NCI-H1436 (cell line): ENCODE measurements around the gene ASIC1.
A peak's percentile ranks its signal among the peaks of the same experiment; 100 is the strongest.

Source experiments
- DNase-seq: peaks from one replicate; lab custom pipeline; 2025; lab: John Stamatoyannopoulos, UW

The ASIC1 gene

DNA sequence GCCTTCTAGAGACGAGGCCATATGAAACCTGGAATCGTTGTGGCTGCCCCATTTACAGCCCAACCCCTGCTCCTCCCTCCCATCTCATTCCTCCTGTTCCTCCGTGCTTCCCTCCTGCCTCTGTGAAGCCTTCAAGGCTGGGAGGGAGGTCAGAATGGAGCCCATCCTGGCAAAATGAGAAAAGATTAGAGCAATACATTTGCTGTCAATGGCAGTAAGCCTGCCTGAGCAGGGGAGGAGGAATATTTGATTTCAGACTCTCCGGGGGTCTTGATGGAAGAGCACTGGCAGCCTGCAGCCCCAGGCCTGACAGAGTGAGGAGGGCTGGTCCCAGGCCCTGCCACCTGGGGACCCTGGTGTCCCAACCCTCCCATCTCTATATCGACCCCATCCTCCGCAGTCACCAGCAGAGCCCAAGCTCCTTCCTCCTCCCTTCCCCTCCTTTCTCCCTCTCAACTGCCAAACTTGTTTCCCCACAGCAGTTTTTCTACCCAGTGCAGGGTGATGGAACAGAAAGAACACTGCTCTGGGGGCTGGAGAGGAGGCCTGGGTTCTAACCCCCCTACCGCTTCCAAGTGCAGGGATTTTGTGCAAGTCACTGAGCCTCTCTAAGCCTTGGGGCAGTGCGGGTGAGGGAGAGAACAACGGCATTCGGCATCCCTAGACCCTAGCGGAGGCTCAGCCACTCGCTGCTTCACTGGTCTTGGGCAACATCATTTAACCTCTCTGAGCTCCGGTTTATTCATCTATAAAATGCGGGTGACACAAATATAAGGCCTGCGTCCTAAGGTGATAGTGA lies 16.1 kb upstream of the ASIC1 start:
- DNase-seq: no peak

DNA sequence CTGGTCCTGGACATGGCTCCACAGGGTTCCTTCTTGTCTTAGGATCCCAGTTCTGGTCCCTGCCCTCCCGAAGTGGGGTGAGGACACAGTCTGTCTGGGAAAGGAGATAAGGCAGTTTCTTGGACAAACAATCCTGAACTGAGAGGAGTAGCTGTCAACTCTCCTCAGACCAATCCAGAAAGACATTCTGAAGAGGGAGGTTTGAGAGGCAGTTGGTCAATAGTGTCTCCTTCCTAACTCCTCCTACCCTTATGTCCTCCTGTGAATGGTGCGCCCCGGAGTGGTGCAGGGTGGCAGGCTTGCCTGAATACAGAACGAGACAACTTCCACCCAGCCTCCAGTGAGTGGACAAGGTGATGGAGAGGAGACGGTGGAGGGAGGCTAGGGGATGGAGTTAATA lies 15.4 kb upstream of the ASIC1 start:
- DNase-seq: no peak

DNA sequence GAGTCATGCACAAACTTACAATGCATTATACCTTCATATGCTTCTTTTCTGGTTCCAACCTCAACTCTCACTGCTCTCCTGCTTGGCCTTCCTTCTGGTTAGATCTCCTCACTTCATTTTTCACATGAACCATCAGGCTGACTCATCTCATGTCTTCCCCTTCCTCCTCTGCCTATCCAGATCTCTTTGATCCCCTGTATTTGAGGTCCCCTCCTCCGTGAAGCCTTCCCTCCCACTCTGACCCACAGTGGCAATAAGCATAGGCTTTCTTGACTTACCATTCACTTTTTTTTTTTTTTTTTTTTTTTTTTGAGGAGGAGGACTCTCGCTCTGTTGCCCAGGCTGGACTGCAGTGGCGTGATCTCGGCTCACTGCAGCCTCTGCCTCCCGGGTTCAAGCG lies 14.7 kb upstream of the ASIC1 start:
- no peak for DNase-seq

DNA sequence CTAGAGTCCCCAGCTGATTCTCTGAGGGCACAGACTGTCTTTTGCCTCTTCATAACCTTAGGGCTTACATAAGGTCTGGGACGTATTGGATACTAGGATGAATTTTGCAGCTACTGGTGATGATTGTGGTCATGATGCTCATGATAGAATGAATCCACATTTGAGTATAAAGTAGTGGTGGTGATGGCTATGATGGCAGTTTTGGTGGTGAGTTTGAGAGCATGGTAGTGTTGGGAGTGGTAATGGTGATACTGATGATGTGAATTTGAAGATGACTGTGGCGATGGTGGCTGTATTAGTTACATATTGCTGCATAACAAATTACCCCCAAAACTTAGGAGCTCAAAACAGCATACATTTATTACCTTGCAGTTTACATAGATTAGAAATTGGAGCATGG lies 14.1 kb upstream of the ASIC1 start:
- DNase-seq: no peak

DNA sequence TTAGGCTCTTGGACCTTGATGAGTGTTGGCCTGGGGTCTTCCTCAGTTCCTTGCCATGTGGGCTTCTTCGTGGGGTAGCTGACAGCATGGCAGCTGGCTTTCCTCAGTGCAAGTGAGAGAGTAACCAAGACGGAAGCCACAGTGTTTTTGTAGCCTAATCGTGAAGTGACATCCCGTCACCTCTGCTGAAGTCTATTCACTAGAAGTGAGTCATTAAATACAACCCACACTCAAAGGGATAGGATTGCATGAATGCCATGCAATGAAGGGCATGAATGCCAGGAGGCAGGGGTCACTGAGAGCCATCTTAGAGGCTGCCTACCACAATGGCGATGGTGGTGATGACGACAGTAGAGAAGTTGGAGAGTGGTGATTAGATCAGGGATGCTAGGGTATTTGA lies 13.5 kb upstream of the ASIC1 start:
- no peak for DNase-seq

DNA sequence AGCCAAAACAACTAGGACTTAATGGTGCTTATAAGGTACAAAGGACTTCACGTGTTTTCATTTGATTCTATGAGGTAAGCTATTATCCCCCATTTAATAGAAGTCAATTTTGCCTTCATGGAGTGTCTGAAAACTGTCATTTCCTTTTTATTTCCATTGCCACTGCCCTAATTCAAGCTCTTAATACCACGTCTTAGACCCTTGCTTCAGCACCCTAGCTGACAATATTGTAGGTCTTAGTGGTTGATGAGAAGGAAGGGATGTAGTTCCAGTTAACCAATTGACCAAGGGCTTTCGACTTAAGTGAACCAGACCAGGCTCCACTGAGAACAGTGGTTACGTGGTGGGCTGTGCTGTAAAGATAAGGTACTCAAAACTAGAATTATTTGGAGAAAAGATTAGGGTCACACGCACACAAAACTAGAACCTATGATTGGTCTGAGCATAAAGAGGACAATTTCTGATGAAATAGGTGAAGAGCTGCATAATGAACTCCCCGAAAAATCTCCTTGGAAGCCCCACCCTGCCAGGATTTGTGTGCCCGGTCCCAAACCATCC lies 9.6 kb upstream of the ASIC1 start:
- no peak for DNase-seq

DNA sequence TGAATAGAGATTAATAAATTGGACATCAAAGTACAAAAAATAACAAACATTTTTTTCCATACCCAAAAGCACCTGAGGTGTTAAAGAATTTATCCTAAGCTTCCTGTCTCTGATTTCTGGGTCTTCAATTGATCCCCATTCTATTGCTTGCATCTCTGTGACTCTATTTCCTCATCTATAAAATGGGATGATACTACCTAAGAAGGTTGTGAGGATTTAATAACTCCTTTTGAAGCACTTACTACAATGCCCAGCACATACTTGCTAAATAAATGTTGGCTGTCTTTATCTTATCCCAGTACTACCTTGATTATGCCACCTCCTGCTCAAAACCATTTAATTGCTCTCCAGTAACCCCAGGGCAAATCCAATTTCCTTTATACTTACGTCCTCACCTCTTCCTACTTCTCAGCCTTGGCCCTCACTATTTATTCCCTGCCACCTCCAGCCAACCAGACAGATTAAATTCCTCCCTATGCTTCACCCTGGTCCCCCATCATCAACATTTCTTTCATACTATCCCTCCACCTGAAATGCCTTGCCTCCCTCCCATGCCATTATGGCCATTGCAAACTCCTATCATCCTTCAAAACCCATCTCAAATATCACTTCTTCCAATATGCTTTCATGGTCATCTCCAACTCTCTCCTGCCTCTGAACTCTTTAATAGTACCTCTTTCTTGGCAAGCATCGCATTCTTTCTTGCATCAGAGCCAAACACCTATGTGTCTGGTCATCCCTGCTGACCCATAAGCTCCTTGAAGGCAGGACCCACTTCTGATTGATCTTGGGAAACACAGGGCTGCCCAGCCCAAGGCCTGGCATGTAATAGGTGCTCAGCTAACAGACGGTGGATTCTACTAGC lies 7.9 kb upstream of the ASIC1 start:
- DNase-seq: no peak

DNA sequence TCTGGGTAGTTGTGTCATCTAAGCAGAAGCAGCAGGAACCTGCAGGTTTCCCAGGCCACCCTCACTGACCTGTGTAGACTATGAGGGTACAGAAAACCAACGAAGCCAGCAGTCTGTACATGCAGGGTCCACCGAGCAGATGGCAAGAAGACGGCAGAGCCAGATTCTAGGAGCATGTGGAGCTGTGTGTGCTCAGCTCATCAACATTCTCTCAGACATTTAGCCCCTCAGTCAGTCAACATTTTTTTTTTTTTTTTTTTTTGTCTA lies 7.3 kb upstream of the ASIC1 start:
- no peak for DNase-seq

DNA sequence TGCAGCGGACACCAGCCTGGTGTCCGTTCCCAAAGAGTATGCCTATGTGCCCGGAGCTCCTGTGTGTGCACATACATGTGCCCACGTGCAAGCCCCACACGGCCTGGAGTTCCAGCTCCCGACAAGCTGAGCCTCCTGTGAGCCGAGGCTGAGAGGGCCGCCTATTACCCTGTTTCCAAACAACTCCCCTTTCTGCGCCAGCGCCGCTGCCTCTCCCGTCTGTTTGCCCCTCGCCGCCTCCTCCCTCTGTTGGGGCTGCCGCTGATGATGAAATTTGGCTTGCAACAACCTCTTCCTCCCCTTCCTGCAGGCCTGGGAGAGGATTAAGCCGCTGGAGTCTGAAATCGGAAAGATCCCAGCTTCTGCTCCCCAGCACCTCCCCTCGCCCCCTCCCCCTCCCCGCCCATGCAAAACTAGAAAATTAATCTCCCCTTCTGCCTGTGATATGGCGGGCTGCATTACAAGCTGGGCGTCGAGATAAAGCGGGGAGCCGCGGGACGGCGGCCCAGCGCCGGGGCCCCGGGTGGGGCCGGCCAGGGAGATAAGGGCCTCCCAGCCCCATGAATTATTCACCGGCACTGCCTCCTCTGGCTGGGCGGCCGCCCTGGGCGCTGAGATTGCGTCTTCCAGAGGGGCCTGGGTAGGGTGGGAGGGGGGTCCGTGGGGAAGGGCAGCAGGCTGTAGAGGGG lies 6.8 kb upstream of the ASIC1 start:
- DNase-seq: no peak

DNA sequence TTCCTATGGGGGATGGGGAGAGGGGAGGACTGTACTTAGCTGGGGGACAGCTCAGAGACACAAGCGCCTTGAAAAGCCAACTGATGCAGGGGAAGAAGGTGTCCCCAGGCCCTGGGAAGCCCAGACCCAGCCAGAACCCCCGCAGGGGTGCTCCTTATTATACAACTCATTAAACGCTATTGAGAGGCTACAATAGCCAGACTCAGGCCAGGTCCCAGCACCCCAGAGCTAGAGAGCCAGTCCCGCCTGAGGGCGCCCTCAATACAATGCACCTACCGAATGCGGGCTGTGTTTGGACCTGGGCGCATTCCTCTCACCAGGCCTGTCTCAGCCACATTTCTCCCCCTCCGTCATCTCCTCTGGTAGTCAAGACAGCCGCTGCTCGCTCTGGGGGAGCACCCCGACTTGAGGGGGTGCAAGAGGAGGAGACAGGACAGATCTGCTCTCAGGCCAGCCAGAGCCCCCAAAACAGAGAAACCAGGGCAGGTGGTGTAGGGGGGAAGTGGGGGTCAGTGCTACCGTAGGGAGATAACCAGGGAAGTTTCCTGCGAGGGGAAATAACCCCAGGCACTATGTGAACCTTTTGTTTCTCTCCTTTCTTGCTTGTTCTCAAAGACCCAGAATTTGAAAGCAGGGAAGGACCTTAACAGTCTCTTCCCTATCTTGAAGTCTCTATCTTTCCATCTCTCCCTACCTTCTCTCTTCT lies 6.1 kb upstream of the ASIC1 start:
- DNase-seq: no peak

DNA sequence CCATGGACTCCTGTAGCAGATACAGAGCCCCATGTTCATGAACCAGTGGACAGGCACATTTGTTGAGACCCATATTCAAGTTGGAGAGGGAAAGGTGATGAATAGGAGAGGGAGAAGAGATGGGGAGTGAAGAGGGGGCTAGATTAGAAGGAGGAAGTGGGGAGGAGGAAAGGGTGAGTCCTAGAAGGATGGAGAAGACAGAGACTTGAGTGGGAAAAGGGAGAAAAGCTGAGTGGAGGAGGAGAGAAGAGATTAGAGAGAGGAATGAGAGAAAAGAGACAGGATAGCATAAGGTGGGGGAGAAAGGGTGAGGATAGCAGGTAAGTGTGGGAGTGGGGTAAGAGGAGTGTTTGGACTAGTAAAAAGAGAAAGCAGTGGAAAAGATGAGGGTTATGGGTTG lies 4.9 kb upstream of the ASIC1 start:
- no peak for DNase-seq

DNA sequence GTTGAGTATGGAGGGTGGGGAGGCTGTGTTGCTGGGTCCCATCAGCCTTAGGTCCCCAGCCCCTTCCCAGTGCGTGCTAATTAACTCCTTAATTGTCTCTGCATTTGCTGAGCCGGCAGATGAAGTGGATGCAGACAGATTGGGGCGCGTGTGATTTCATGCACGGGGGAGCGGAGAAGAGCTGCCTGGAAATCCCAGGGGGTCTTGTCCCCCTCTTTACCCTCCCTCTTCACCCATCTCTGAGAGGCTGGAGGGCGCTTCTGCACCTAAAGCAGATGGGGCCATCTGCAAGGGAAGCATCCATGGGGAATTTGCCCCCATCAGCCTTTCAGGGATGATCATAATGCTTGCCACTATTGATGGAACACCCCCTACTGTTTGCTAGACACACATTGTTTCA lies 4.4 kb upstream of the ASIC1 start:
- peak; percentile 28 for DNase-seq

DNA sequence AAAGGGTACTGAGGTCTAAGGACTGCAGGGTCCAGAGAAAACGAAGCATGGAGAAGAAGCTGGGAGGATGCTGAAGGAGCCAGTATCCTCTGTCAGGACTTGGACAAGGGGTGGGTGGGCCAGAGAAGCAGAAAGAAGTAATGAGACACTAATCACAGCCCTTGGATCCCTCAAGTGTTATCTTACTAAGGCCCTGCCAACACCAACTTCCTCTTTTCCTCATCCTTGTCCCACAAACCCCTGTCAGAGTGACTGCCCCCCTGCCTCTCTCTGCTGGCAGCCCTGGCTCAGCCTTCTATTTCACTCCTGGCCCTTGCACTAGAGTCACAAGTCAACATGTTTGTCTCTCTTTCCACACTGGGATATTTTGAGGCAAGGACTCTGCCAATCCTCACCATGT lies 3.8 kb upstream of the ASIC1 start:
- DNase-seq: no peak

DNA sequence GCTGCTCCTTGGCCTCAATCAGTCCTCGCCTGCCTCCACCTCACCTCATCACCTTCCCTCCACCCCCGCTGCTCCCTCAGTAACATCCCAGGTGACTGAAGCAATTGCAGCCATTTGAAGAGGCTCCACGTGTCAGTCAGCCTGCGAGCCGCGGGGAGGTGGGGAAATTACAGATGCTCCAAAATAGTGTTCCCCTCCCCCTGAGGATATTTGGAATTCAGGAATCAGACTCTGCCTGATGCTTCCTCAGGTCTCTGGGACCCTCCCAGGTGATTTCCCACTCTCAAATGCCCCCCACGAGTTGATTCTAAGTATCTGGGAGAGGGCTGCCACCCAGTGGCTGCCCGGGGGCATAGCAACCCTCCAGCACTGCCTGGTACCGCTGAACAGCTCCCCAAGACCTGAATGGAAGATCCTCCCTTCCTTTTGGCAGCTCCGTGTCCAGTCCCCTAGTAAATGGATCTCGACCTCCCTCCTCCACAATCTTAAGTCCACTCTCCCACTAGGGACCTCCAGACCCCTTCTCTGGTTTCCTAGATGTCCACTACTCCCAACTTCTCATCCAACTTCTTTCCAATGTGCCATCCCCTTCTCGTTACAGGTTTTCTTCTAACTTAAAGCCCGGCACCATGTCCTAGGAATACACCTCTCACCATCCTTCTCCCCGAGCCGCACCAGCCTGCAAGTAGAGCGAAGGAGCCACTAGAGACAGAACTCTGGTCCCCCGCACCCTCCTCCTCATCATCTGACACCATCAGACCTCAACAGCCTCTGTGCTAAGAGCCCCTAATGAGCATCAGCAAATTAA lies 1.4 kb upstream of the ASIC1 start:
- peak; percentile 28 for DNase-seq

DNA sequence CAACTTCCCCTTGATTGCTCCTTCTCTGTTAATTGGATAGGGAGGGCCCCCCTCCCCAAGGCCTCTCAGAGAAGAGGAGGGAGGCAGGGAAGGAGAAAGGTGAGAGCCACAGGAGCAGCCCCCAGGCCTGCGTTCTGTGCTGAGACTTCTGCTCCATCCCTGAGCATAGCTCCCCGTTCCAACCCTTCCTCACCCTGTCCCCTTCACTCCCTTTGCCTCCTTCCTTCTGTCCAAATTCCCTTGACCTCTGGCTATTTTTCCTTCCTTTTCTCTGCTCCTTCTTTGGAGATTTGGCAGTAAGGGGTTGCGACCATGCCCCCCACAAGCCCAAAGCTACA lies 788 bp upstream of the ASIC1 start:
- DNase-seq: no peak

DNA sequence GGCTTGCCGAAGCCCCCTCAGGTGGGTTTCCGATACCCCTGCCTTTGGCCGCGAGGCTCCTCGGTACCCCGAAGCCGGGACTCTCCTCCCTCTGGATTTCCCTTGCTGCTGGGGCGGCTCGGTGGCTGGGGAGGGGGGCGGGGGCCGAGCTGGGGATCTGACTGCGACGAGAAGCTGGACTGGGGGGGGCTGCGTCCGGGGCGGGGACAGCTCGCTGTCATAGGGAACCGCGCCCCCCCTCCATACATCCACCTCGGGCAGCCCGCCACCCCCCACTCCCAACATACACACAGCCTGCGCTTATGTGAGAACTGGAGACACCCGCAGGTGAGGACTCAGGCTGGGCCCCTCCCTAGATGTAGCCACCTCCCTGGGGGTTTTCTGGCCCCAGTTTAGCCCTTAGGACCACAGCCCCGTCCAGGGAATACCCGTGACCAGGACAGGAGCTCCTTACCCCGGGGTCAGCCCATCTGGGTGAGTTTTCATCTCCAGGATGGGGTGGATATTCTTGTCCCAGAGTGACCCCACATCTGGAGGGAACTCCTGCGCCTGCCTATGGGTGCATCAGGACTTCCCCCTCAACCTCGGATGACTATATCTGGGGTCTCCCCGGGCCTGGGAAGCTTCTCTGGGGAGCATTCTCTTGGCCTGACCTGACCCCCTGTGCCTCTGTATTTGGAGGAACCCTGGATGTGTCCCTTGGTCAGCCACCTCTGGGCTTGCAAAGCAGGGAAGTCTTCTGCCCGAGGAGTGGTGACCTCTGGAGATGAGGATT lies 687 bp downstream of the ASIC1 start:
- no peak for DNase-seq

DNA sequence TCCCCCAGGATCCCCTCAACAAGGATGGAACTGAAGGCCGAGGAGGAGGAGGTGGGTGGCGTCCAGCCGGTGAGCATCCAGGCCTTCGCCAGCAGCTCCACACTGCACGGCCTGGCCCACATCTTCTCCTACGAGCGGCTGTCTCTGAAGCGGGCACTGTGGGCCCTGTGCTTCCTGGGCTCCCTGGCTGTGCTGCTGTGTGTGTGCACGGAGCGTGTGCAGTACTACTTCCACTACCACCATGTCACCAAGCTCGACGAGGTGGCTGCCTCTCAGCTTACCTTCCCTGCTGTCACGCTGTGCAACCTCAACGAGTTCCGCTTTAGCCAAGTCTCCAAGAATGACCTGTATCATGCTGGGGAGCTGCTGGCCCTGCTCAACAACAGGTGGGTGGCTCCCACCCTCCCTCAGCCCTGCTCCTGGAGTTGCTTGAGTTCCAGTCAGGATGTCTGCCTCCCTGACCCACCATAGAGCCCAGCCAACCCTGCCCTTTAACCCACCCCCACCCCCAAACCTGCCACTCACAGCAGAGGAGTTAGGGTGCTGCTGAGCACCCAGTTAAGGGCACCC lies 1.4 kb downstream of the ASIC1 start:
- no peak for DNase-seq

DNA sequence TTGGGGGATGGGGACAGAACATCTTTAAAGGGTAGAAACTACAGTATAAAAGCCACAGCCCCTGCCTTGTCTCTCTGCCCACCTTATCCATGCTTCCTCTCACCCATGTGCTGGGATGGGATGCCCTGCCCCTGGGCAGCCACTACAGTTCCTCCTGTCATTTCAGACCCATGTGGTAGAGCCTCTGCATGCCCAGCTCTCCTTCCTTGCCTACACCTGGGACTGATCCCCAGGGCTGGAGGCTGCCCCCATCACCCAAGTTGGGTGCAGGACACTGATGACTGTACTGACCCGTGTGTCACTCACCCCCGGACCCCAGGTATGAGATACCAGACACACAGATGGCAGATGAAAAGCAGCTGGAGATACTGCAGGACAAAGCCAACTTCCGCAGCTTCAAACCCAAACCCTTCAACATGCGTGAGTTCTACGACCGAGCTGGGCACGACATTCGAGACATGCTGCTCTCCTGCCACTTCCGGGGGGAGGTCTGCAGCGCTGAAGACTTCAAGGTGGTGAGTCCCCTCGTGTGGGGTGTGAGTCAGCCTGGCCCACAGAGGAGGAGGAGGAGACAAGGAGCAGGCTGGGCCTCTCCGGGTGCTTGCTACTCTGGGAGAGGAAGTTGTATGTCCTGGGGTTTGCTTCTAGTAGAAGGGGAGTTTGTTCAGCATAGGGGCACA lies 2.2 kb downstream of the ASIC1 start:
- no peak for DNase-seq

DNA sequence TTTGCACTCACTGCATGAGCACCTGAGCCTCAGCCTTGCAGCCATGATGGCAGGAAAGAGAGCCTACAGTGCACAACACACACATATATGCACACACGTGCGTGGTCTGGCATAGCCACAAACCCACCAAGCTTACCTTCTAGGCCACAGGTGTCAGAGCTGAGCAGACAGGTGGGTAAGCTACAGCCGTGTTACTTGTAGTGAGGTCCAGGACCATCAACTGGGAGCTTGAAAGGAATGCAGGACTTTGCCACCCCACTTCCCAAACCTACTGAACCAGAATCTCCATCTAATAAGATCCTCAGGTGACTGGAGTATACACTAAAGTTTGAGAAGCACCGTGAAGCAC lies 2.7 kb downstream of the ASIC1 start:
- no peak for DNase-seq

DNA sequence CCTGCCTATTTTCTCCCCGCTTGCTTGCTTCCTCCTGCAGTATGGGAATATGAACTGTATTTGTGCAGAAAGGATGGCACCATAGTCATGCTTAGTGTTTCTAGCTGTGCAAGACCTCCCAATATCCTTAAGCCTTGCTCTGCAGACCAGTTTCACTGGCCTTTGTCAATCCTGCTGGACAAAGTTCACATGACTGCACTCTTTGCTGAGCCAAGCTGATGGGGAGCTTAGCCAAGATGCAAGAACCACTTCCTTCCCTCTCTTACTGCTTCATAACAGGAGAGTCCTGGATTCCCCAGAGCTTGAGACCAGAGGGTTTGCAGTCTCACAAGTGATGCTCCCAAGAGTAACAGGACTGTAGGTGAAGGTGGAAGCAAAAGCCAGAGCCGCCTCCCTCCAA lies 3.8 kb downstream of the ASIC1 start:
- DNase-seq: no peak
